GM19025 (cell line): Measurements from ENCODE around the gene ME3.
"Not testable (repeated sequence)": the region's sequence is repeated elsewhere in the genome, so short reads cannot be mapped to it uniquely, and the experiment has no call there.

ENCODE experiments used
- ATAC-seq: cut with Tn5 transposase; IDR thresholded peaks from one replicate; pipeline ENCODE4 v1.9.1; 2021; ENCODE audit warnings: mild to moderate bottlenecking, low read depth, moderate library complexity; ENCODE audit not compliant: unreplicated experiment

ME3 gene

DNA sequence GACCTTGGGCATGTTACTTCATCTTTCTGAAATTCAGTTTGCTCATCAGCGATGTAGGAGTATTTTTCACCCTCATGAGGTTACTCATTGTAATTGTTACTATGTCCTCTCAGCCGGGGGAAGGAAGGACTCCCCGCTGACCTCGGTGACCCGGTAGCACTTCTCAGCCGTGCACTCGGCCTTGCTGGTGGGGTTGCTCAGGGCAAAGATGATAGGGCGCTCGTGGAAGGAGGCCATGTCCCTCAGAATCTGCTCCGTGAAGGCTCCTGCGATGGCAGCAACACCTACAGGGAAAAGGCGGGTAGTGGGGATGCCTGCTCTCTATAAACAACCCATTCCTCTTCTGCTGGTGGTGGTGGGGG is 225.5 kb downstream of the ME3 start:
- no peak for ATAC-seq

DNA sequence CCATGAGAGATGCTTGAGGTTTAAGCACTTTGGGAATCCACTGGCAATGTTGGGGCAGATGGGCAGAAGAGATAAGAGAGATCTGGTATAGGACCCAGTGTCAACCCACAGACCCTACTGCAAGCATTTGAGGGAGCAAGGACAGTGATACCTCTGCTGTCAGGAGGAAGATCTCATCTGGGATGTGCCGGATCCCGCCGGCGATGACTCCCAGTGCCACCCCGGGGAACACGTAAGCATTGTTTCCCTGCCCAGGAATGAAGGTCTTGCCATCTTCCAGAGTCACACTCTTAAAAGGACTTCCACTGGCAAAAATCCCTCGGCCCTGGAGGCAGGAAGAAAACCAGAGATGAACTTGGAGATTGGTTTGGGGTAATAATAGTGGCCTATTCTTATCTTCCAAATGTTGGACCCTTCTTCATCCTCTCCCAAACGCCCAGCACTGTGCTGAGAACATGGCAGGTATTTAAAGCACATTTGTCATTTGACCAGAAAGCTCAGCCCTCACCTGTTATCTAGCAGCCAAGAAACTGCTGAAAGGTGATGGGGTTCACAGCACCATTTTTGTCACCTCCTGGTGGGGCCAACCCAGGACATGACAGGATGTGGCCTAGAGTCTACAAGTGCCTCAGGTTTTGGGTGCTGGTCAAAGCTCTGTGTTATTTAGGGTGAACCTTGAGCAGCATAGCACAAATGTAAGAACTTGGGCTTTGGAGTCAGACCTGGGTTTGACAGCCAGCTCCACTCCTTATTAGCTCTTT is 226.1 kb downstream of the ME3 start:
- no peak for ATAC-seq

DNA sequence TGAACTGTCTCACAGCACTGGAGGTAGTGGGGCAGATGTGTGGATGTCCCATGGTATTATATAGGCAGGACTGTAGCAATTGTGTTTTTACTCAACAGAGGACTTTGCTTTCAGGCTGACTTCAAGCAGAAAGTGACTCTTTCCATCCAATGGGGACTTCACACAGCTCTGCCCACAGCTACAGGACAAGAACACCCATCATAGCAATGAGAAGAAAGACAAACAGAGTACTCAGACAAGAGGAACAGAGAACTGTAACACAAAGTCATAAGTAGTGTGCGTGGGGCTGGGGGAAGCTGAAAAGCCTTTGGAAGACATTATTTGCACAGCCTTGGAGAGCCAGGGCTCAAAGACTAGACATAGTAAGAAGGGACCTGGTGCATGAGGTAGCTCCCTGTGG is 227.4 kb downstream of the ME3 start:
- no peak for ATAC-seq

DNA sequence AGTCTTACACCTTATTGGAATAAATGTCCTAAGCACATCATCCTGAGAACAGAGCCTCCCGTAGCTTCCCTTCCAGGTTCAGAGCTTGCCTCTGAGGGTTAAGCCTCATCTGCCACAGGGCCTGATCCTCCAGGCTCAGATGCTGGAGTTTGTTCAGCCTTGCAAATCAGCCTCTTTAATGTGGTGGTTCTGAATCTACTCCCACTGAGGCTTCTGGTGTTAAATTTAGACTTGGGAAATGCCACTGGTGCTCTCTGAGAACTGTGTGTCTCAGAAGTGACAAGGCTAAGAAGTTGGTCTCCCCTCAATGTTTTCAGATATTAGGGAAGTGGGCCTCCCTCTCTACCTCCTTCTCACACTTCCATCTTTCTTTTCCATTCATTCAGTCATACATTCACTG is 229.0 kb downstream of the ME3 start:
- no peak for ATAC-seq

DNA sequence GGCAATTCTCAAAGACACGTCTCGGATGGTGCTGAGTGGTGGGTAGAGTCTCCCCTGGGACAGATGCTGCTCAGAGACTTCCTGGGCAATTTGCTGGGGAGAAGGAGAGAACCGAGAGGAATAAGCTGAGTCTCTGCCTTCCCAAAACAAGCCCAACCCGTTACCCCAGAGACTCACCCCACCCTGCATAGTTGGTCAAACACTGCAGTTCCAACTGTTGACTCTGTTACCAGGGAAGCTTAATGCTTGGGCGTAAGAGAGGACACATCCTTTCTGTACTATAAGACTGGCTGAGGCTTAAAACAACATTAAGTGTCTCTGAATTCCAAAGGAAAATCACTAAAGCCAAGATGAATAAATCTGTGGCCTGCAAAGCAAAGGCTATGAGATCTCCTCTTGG is 229.6 kb downstream of the ME3 start:
- ATAC-seq, result no peak

DNA sequence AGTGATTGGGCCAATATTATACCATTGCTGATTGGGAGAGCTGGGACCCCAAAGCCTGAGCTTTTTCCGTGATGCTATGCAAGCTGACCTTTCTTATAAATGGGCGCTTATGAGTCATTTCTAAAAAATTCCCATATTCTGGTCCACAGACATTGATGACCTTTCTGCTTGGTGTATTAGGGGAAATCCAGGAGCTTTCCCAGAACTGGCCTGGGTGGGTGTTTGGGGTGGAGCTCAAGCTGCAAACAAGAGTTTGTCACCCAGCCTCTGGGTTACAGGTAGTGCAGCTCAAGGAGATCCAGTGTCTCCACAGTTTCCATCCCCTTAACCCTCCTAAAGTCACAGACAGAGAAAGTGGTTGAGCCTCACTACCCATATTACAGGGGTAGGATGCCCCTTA is 230.0 kb downstream of the ME3 start:
- ATAC-seq, result no peak

DNA sequence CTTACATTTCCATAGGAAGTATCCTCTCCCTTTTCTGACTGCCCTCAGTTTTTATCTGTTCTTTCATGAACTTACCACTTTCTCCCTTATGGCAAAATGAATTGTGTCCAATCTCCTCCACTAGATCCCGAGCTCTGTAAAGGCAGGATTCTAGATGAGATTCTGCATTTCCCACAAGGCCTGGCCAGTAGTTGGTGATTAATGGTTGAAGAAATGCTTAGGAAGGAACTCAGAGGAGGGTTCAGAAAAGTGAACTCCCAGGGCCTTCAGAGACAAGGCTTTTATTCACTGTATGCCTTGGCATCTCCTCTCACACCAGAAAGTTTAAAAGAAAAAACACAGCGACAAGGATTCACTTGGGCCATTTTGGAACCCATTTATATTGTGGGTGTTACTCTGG is 231.6 kb downstream of the ME3 start:
- no peak for ATAC-seq

DNA sequence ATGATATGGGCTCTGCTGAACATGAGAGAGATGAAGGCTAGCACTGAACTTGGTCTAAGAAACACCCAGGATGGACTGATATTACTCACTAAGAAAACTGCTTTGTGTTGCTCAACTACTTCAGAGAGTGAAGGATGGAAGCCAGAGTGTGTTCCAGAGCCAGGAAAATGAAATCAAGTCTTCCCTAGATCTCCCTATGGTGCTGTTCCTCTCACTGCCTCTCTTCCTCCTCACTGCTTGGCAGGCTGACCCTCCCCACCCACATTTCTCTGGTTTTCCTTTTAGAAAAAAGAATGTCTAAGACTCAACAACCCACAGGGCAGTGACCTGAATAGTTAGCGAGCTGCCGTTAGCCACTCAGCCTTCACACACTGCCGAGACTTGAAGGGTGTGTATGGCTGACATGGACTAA is 232.1 kb downstream of the ME3 start:
- ATAC-seq, result no peak

DNA sequence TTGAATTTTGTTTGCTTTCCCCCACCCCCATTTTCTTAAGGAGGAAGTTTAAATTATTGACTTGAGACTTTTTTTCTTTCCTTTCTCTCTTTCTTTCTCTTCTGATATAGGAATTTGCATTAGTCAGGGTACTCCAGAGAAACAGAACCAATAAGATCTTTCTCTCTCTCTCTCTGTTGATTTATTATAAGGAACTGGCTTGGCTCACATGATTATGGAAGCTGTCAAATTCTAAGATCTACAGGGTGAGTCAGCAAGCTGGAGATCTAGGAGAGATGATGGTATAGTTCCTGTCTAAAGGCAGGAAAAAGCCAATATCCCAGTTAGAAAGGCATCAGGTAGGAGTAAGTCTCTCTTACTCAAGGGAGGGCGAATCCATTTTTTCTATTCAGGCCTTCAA is 233.7 kb downstream of the ME3 start:
- ATAC-seq, result no peak

DNA sequence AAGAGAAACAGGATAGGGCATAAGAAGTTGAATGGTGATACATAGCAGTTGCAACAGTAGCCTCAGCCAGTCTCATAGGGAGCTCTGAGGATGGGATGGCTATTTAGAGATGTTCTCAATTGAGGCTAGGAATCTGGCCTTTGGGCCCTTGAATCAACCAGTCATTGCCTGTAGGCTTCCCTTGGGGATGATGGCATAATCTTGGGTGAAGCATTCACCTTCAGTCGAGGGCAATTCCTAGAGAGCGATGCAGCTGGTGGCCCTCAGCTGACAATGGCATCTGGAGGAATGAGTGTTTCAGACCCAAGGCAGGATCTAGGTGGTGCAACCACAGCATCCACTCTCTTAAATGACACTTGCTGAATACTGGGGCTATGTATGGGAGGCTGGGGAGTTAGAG is 236.7 kb downstream of the ME3 start:
- ATAC-seq, result no peak

DNA sequence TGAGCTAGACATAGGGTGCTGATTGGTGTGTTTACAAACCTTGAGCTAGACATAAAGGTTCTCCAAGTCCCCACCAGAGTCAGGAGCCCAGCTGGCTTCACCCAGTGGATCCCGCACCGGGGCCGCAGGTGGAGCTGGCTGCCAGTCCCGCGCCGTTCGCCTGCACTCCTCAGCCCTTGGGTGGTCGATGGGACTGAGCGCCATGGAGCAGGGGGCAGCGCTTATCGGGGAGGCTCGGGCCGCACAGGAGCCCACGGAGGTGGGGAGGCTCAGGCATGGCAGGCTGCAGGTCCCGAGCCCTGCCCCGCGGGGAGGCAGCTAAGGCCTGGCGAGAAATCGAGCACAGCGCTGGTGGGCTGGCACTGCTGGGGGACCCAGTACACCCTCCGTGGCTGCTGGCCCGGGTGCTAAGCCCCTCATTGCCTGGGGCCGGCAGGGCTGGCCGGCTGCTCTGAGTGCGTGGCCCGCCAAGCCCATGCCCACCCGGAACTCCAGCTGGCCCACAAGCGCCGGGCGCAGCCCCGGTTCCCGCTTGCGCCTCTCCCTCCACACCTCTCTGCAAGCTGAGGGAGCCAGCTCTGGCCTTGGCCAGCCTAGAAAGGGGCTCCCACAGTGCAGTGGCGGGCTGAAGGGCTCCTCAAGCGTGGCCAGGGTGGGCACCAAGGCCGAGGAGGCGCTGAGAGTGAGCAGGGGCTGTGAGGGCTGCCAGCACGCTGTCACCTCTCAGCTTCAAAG is 238.9 kb downstream of the ME3 start:
- not testable (repeated sequence) for ATAC-seq

DNA sequence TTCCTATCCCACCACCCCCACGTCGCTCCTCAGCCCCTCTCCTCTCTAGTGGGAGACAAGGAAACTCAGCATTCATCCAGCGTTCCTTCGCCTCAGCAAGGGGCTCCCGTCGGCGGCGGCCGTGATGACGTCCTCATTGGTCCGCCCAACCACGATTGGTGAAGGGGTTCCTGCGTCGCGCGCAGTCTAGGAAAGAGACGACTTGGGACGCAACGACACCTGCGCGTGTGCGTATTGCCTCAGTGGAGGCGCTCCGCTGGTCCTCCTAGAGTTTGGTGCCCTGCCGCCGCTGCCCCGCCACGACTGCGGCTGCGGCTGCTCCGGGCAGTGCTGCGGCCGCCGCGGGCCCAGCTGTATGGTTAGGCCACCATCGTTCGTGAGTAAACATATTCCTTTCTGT is 241.2 kb downstream of the ME3 start:
- no peak for ATAC-seq

DNA sequence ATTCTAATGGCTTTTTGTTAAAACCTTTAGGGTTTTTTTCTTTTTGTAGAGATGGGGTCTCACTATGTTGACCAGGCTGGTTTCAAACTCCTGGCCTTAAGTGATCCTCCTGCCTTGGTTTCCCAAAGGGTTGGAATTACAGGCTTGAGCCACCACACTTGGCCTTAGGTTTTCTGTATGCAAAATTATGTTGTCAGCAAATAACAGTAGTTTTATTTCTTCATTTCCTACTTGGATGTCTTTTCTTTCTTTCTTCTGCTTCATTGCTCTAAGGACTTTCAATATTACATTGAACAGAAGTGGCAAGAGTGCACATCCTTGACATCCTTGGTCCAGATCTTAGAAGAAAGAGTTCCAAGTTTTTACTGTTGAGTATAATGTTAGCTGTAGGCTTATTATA is 245.0 kb downstream of the ME3 start:
- no peak for ATAC-seq

DNA sequence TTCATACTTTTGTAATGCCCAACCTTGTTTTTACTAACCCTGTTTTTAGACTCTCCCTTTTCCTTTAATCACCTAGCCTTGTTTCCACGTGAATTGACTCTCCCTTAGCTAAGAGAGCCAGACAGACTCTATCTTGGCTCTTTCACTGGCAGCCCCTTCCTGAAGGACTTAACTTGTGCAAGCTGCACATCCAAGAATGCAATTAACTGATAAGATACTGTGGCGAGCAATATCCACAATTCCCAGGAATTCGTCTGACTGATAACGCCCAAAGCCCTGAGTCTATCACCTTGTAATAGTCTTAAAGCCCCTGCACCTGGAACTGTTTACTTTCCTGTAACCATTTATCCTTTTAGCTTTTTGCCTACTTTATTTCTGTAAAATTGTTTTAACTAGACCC is 248.9 kb downstream of the ME3 start:
- not testable (repeated sequence) for ATAC-seq

DNA sequence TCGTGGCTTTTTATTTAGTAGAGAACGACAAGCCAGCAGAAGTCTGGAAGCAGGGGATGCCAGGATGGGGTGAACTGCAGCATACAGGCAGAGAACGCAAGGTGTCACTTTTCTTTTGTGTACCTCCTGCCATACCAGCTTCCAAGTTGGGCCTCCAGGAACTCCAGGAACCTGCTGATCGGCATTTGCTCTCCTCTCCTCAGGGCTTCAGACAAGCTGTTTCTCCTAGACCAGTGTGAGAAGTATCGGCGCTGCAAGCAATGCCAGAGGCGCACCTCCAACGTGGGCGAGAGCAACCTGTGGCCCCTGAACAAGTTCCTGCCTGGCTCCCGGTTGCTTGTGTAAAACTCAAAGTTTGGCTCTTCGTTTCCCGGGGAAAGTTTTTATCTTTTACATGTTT is 250.0 kb downstream of the ME3 start:
- no peak for ATAC-seq

DNA sequence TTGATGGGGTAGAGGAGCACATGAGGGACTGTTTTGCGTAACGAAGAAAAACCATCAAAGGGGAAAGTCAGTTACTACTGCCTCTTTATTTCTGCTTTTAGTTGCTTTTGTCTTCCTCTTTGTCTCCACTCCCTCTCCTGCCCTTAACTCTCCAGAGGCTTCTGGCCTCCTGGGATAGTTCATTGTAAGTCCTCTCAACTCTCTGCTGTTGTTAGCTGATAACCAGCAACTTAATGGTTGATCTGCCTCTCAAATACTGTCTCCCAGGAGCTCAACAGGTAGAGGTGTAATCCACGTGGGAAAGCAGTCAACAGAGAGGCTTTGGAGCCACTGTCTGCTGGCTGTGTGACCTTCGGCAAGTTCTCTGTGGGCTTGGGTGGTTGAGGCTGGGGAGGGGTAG is 250.5 kb downstream of the ME3 start:
- ATAC-seq, result no peak

DNA sequence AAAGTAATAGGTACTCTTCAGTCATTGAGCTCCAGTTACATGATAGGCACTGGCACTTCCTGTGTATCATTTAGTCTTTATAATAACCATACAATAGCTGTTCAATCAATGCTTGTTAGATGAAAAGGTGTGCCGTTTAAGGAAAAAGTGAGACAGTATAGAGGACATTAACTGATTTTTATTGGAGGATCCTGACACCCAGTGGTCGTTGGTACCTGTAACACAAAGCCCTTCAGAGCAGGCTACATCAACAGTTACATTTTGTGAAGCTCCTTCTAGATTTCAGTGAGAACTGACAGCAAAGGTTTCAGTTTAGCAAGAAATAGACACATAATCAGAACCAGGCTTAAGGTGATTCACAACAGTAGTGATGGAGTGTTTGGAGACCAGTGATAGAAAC is 253.5 kb downstream of the ME3 start:
- no peak for ATAC-seq

DNA sequence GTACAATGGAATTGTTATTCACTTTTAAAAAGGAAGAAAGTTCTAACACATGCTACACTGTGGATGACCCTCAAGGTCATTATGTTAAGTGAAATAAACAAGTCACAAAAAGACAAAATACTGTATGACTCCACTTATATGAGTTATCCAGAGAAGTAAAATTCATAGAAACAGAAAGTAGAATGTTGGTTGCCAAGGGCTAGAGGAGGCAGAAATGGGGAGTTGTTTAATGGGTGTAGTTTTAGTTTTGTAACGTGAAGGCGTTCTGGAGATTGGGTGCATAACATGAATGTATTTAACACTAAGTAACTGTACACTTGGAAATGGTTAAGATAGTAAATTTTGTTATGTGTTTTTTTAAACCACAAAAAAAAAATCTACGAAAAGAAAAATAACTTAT is 253.9 kb downstream of the ME3 start:
- no peak for ATAC-seq

DNA sequence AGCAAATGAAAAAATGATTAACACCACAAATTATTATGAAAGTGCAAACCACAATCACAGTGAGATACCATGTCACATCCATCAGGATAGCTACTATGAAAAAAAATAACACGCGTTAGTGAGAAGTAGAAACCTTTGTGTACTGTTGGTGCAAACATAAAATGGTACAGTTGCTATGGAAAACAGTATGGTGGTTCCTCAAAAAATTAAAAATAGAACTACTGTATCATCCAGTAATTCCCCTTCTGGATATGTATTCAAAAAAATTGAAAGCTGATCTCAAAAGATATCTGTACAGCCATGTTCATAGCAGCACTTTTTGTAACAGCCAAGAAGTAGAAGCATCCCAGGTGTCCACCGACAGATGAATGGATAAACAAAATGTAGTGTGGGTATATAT is 254.3 kb downstream of the ME3 start:
- ATAC-seq, result no peak

DNA sequence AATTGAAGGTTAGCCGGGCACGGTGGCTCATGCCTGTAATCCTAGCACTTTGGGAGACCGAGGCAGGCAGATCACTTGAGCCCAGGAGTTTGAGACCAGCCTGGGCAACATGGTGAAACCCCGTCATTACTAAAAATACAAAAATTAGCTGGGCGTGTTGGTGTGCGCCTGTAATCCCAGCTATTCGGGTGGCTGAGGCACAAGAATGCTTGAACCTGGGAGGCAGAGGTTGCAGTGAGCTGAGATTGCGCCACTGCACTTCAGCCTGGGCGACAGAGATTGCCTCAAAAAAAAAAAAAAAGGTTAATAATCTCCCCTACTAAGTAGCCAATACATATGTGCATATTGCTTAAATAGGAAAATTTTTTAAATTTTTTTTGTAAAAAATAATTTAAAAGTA is 255.5 kb downstream of the ME3 start:
- not testable (repeated sequence) for ATAC-seq

DNA sequence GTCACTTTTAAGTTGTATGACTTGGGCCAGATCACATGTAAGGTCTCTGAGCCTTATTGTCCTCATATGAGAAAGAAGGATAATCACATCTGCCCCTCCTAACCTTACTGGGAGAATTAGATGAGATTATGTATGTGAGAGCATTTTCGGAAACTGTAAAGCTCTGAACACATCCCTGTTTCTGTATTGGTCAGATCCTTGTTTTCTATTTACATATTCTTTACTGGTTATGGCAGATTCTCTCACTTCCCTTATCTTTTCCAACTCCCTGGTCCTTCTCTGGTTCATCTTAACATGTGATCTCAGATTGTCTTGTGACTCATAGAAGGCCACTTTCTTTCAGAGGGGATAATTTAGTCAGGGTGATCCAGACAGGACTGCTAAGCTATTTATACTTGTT is 255.9 kb downstream of the ME3 start:
- ATAC-seq, result no peak

DNA sequence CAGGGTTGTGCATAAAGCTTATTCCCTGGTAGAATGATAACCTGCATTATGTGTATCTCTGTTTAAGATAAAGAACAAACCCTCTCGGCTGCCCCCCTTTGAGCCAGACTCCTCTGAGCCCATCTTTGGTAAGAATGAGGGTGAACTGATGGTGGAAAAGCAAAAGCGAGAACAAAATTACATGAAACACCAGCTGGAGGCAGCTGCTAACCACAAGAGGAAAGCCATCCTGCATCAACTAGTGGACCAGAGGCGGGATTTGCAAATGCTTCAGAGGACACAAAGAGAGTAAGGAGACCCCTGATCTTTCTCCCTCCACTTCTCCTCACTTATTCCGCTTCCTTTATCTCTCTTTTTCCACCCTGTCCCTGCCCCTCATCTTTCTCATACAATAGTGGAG is 257.4 kb downstream of the ME3 start:
- ATAC-seq, result no peak
